A673 (cell line): ENCODE measurements around the gene ASB11. TPM values are rescaled to one million over a fixed set of nuclear protein-coding genes. Genes with fewer than 3 reads are reported as not detected.

Experiments
- BruUV-seq: library from RNA; stranded (reverse); fragments of 400-500 nt; replicated peaks from 2 replicates; lab custom pipeline; 2021; lab: Mats Ljungman, UMichigan
- CTCF ChIA-PET: fragments of 300-600 bp; sonication (Branson Sonifier 250); formaldehyde crosslinking; loops from one replicate; lab custom pipeline; 2022; ENCODE audit warnings: antibody characterized with exemption; lab: Charles Lee
- POLR2A ChIA-PET: fragments of 300-600 bp; sonication (Branson Sonifier 250); formaldehyde crosslinking; loops from one replicate; lab custom pipeline; 2022; ENCODE audit warnings: antibody characterized with exemption; ENCODE audit not compliant: low non-redundant PET; lab: Charles Lee
- DNase-seq: peaks from one replicate; pipeline ENCODE4 v3.0.0-alpha.2; 2015; ENCODE audit warnings: low spot score
- H3K27ac ChIP-seq: fragments of 200-600 bp; sonication (generic); 2 replicates; pipeline ENCODE4 v1.5.1; 2016; ENCODE audit warnings: mixed run types, low read depth, mild to moderate bottlenecking, mixed read lengths, antibody characterized with exemption, low read length; ENCODE audit not compliant: poor library complexity, severe bottlenecking
- H3K27me3 ChIP-seq: fragments of 200-600 bp; sonication (generic); replicated peaks from 2 replicates; pipeline ENCODE4 v1.6.1; 2017; ENCODE audit warnings: mixed run types, low read depth, mild to moderate bottlenecking, mixed read lengths, antibody characterized with exemption, low read length; ENCODE audit not compliant: insufficient read depth, poor library complexity
- H3K36me3 ChIP-seq: fragments of 200-600 bp; sonication (generic); 2 replicates; pipeline ENCODE4 v1.6.1; 2016; ENCODE audit warnings: mixed run types, mild to moderate bottlenecking, mixed read lengths, antibody characterized with exemption, low read length; ENCODE audit not compliant: insufficient read depth, poor library complexity, severe bottlenecking
- H3K4me1 ChIP-seq: fragments of 200-600 bp; sonication (generic); 2 replicates; pipeline ENCODE4 v1.6.1; 2017; ENCODE audit warnings: mixed run types, mild to moderate bottlenecking, mixed read lengths, antibody characterized with exemption, low read length; ENCODE audit not compliant: insufficient read depth, poor library complexity, severe bottlenecking
- H3K4me3 ChIP-seq: fragments of 200-600 bp; sonication (generic); 2 replicates; pipeline ENCODE4 v1.5.1; 2016; ENCODE audit warnings: low read depth, mixed run types, mild to moderate bottlenecking, mixed read lengths, low read length; ENCODE audit not compliant: poor library complexity, severe bottlenecking
- H3K9me3 ChIP-seq: fragments of 200-600 bp; sonication (generic); 2 replicates; pipeline ENCODE4 v1.6.1; 2016; ENCODE audit warnings: mixed run types, low read depth, mild to moderate bottlenecking, mixed read lengths, antibody characterized with exemption, low read length; ENCODE audit not compliant: poor library complexity, severe bottlenecking
- EZH2 ChIP-seq: fragments of 200-600 bp; sonication (generic); IDR thresholded peaks from 2 replicates; pipeline ENCODE4 v1.6.1; 2017; ENCODE audit warnings: borderline replicate concordance, low read depth, mild to moderate bottlenecking, mixed read lengths, antibody characterized with exemption, low read length; ENCODE audit not compliant: poor library complexity, severe bottlenecking
- intact Hi-C: fragments of 100-400 bp; cut with micrococcal nuclease; formaldehyde crosslinking; loops from one replicate; pipeline ENCODE4 v1.10.0; 2022; ENCODE audit not compliant: unreplicated experiment
- total RNA-seq: library from RNA; stranded (reverse); gene quantifications from 2 replicates; pipeline ENCODE4 v1.2.3, GENCODE V29; 2021
- TF ChIP-seq, protein P1 (sequence below): fragments of 300-800, 200-600 bp; sonication (generic); conservative IDR thresholded peaks from 2 replicates; pipeline ENCODE4 v1.5.1; 2017; ENCODE audit warnings: low read depth, mild to moderate bottlenecking, antibody characterized with exemption, low read length, moderate library complexity, mixed read lengths

Gene ASB11
- total RNA-seq, 1 experiment from 2014 or later, result 0.62 TPM

DNA sequence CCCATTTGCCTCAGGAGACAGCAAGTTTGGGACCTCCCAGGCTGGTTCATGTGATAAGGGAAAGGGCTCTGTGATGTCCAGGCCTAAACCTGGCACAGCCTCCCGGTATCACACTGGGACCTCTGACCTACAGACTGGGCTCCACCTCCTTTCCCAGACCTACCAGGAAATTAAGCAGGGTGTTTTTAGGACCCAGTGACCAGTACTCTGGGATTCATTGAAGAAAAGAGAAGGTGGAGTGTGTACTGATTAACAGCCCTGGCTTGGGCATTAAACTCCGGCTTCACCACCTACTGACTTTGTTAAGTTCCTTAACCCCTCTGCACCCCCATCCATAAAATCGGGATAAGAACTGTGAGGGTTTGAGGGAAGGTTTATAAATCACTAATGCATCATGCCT lies 74.1 kb downstream of the ASB11 start:
- no peak for DNase-seq
- POLR2A ChIA-PET, result no interaction called here
- H3K27me3 ChIP-seq, result no peaks in the 10 kb centered on the region
- BruUV-seq, result no TSS peak
- no peak overlapping the region for H3K27ac ChIP-seq
- no peaks in the 10 kb centered on the region for H3K36me3 ChIP-seq
- H3K4me1 ChIP-seq, result no peaks in the 10 kb centered on the region
- H3K4me3 ChIP-seq, result no peak overlapping the region
- intact Hi-C loops, result loop anchor here (5.0 kb wide), 1 partner anchor 1149 kb away; no protein-coding TSS in a partner anchor
- CTCF ChIA-PET, result no interaction called here
- TF ChIP-seq, protein P1, sequence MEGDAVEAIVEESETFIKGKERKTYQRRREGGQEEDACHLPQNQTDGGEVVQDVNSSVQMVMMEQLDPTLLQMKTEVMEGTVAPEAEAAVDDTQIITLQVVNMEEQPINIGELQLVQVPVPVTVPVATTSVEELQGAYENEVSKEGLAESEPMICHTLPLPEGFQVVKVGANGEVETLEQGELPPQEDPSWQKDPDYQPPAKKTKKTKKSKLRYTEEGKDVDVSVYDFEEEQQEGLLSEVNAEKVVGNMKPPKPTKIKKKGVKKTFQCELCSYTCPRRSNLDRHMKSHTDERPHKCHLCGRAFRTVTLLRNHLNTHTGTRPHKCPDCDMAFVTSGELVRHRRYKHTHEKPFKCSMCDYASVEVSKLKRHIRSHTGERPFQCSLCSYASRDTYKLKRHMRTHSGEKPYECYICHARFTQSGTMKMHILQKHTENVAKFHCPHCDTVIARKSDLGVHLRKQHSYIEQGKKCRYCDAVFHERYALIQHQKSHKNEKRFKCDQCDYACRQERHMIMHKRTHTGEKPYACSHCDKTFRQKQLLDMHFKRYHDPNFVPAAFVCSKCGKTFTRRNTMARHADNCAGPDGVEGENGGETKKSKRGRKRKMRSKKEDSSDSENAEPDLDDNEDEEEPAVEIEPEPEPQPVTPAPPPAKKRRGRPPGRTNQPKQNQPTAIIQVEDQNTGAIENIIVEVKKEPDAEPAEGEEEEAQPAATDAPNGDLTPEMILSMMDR, result no peak
- no peak for TF ChIP-seq EZH2
- H3K9me3 ChIP-seq, result no peaks in the 10 kb centered on the region

DNA sequence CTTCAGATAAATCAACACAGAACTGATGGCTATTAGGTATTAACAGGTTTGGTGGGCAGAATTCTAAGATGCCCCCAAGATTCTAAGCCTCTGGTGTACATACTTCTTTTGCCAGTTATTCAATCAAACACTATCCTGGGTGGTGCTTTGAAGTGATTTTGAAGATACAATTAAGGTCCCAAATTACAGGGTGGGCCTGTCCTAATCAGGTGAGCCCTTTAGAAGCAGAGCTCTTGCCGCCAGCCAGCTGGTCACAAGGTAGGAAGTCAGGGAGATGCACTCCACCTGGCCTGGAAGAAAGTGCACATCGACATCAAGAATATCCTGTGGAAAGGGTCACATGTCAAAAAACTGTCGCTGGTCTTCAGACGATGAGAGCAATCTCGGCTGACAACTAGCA lies 75.0 kb downstream of the ASB11 start:
- ChIA-PET POLR2A (no interaction called here), CTCF (no interaction called here)
- TF ChIP-seq, protein P1, result no peak
- TF ChIP-seq EZH2, result no peak
- H3K4me1 ChIP-seq, result no peaks in the 10 kb centered on the region
- H3K27me3 ChIP-seq, result no peaks in the 10 kb centered on the region
- H3K36me3 ChIP-seq, result no peaks in the 10 kb centered on the region
- no peaks in the 10 kb centered on the region for H3K9me3 ChIP-seq
- no peak overlapping the region for H3K27ac ChIP-seq
- H3K4me3 ChIP-seq, result no peak overlapping the region
- DNase-seq, result no peak
- intact Hi-C loops, result loop anchor here (5.0 kb wide), 1 partner anchor 1148 kb away; no protein-coding TSS in a partner anchor
- BruUV-seq, result no TSS peak

DNA sequence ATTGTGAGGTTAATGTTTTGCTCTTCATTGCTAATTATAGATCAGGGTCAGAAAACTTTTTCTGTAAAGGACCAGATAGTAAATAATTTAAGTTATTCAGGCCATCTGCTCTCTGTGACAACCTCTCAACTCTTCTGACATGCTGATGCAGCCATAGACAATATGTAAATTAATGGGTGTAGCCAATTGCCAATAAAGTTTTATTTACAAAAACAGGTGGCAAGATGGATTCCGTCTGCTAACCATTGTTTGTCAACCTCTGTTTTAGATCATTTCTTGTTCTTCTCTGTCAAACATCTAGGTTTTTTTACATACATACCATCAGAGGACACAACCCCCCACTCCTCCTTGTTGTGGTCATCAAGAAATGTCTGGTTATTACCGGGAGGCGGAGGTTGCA lies 79.3 kb downstream of the ASB11 start:
- no peaks in the 10 kb centered on the region for H3K27me3 ChIP-seq
- H3K4me3 ChIP-seq, result no peak overlapping the region
- H3K4me1 ChIP-seq, result no peaks in the 10 kb centered on the region
- no peak overlapping the region for H3K27ac ChIP-seq
- no peak for DNase-seq
- intact Hi-C loops, result no loop called here
- H3K36me3 ChIP-seq, result no peaks in the 10 kb centered on the region
- no TSS peak for BruUV-seq
- POLR2A ChIA-PET, result no interaction called here
- CTCF ChIA-PET, result no interaction called here
- H3K9me3 ChIP-seq, result no peaks in the 10 kb centered on the region
- TF ChIP-seq, protein P1, result no peak
- no peak for TF ChIP-seq EZH2
